ENCODE results near the gene CNTN4.

Gene CNTN4

DNA sequence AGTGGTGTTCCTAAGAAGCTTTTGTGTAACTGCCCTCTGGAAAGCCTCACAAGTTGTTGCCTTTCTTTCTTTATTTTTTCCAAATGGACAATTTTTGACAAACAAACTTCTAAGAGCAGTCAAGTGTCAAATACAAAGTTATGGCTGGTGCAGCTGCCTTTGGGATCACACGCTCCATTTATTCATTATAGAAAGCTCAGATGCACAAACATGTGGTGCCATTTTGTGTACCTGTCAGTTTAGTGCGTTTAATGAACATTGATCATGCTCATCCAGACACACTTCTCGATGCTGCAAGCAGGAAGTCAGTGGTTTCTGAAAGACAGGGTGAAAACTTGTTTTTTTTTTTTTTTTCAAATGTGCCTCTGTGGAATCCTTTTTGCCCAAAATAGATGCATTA is 324.5 kb downstream of the CNTN4 start:
- in situ Hi-C loops (cut with HindIII; ENCODE audit: low sequenced_read_pairs), result no loop called here
- TF ChIP-seq, protein P1, sequence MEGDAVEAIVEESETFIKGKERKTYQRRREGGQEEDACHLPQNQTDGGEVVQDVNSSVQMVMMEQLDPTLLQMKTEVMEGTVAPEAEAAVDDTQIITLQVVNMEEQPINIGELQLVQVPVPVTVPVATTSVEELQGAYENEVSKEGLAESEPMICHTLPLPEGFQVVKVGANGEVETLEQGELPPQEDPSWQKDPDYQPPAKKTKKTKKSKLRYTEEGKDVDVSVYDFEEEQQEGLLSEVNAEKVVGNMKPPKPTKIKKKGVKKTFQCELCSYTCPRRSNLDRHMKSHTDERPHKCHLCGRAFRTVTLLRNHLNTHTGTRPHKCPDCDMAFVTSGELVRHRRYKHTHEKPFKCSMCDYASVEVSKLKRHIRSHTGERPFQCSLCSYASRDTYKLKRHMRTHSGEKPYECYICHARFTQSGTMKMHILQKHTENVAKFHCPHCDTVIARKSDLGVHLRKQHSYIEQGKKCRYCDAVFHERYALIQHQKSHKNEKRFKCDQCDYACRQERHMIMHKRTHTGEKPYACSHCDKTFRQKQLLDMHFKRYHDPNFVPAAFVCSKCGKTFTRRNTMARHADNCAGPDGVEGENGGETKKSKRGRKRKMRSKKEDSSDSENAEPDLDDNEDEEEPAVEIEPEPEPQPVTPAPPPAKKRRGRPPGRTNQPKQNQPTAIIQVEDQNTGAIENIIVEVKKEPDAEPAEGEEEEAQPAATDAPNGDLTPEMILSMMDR (IDR thresholded peaks at IDR 0.05; ENCODE audit: low read depth, low read length), result no peak
- DNase-seq (ENCODE audit: low read depth, low spot score), result no peak
- H3K4me3 ChIP-seq (ENCODE audit: low read depth, low read length), result no peak overlapping the region

DNA sequence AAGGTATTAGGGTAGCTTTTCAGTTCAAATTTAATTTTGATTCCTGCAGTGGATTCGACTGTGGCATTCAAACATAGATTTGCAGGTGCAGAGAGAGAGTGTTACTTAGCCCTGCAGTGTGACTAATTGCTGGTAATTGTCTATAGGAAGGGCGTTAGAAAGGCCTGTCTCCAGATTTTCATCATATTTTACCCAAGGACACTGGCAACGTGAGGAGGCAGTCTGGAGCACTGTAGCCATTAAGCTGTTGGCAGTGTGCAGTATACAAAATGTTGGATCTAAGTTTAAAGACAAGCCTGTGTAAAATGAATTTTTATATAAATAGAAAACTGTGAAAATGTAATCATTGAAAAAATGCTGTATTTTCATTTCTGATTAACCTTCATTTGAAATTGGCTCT is 342.9 kb downstream of the CNTN4 start:
- TF ChIP-seq, protein P1 (IDR thresholded peaks at IDR 0.05; ENCODE audit: low read depth, low read length), result no peak
- H3K4me3 ChIP-seq (ENCODE audit: low read depth, low read length), result no peak overlapping the region
- no peak for DNase-seq (ENCODE audit: low read depth, low spot score)
- in situ Hi-C loops (cut with HindIII; ENCODE audit: low sequenced_read_pairs), result no loop called here

DNA sequence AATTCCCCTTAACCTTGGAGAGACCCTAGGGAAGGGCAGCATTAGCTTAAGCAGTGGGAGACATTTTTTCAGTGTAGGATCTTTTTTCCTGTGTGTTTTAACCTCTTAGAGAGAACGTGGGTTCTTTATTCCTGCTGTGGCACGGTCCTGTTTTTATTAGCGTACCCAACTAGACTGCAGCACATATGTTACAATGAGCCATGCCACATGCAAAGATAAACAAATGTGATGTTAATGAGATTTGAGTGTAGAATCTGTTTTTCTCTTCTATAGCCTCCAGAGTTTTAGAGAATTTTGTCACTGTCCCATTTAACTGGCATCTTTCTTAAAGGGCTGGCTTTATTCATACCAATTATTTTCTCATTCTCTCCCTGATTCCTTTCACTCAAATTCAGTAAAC is 347.5 kb downstream of the CNTN4 start:
- TF ChIP-seq, protein P1 (IDR thresholded peaks at IDR 0.05; ENCODE audit: low read depth, low read length), result no peak
- no peak for DNase-seq (ENCODE audit: low read depth, low spot score)
- in situ Hi-C loops (cut with HindIII; ENCODE audit: low sequenced_read_pairs), result no loop called here
- no peak overlapping the region for H3K4me3 ChIP-seq (ENCODE audit: low read depth, low read length)

DNA sequence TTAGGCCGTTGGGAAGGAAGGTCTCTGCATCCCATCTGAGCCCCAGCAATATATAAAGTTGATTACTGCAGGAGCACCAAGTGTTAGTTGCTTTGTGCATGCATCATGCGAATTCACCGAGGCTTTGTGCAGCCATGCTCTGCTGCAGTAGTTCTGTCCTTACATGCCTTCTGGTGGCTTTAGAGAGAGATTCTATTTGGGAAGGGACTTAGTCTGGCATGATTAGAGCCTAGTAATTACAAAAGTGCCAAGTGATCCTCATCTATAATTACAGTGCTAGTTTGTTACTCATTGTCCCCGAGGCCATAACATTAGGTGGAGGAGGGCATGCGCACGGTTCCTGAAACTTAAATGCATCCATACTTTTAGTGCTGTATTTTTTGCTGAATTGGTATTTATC is 353.6 kb downstream of the CNTN4 start:
- TF ChIP-seq, protein P1 (IDR thresholded peaks at IDR 0.05; ENCODE audit: low read depth, low read length), result no peak
- DNase-seq (ENCODE audit: low read depth, low spot score), result no peak
- in situ Hi-C loops (cut with HindIII; ENCODE audit: low sequenced_read_pairs), result no loop called here
- no peak overlapping the region for H3K4me3 ChIP-seq (ENCODE audit: low read depth, low read length)

DNA sequence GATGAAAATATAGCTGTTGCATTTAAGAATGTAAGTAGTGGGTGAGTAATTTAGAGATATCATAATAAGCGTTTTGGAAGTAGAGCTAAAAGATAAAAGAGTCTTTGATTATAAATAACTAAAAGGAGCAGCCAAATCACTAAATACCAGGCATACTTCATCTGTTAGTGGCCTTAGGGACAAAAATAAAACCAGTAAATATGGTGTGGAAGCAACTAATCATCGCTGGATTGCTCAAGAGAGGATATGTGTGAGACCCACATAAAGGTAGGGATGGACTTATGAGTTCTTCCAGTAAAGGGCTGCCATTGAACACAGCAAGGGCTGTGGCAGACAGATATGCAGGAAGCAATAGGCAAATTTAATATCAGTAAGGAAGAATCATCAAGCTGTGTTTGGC is 356.2 kb downstream of the CNTN4 start:
- H3K4me3 ChIP-seq (ENCODE audit: low read depth, low read length), result no peak overlapping the region
- DNase-seq (ENCODE audit: low read depth, low spot score), result no peak
- TF ChIP-seq, protein P1 (IDR thresholded peaks at IDR 0.05; ENCODE audit: low read depth, low read length), result no peak
- in situ Hi-C loops (cut with HindIII; ENCODE audit: low sequenced_read_pairs), result no loop called here

DNA sequence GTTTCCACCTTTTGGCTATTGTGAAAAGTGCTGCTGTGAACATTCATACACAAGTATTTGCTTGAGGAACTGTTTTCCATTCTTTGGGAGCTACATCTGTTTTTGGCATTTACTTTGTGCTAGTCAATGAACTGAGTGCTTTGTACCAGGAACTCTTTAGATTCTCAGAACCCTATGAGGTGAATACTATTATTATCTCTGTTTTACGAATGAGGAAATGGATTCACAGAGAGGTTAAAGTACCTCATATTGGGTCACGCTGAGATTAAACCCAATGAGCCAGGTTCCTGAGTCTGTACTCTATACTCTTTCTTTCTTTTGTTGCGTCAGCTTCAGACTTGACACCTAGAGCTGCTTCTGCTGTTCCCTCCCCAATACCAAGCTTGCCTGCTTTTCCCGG is 358.1 kb downstream of the CNTN4 start:
- H3K4me3 ChIP-seq (ENCODE audit: low read depth, low read length), result no peak overlapping the region
- in situ Hi-C loops (cut with HindIII; ENCODE audit: low sequenced_read_pairs), result no loop called here
- TF ChIP-seq, protein P1 (IDR thresholded peaks at IDR 0.05; ENCODE audit: low read depth, low read length), result no peak
- DNase-seq (ENCODE audit: low read depth, low spot score), result no peak

DNA sequence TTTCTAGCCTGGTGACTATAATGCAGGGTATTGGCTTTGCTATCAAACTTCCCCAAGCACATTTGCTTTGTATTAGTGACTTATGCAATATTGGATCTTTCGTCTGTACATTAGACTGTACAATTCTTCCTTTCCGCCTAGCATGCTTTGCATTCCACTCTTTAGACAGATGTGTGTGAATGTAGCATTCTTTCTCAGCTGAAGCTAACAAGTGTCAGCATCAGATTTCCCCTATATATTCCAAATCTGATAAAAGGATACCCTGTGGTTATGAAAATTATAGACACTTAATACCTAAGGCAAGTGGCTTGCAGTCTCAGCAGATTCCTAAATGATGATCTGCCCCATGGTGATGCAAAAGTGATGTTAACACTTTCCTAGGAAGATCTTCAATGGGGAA is 360.1 kb downstream of the CNTN4 start:
- DNase-seq (ENCODE audit: low read depth, low spot score), result no peak
- in situ Hi-C loops (cut with HindIII; ENCODE audit: low sequenced_read_pairs), result no loop called here
- TF ChIP-seq, protein P1 (IDR thresholded peaks at IDR 0.05; ENCODE audit: low read depth, low read length), result no peak
- no peak overlapping the region for H3K4me3 ChIP-seq (ENCODE audit: low read depth, low read length)

Measured in astrocyte of the spinal cord (primary cell).